ENCODE measurements around the gene POC1A. TPM values are rescaled to one million over a fixed set of nuclear protein-coding genes. Genes with fewer than 3 reads are reported as not detected.

The POC1A gene
- polyA plus RNA-seq, 1 donor (not counting 4 experiments of a cell fraction or from before 2014, with no cell fraction given), result 11.5 TPM

- DNase-seq (ENCODE audit: low read depth, low spot score) (no peak), FAIRE-seq (no peak)
- Histone ChIP-seq H3K79me2 (ENCODE audit: control insufficient read depth, insufficient read depth, low read length) (no peaks in the 10 kb centered on the region), H3K9ac (ENCODE audit: control insufficient read depth, extremely low read depth, insufficient read depth, low read length) (no peak overlapping the region), H4K20me1 (ENCODE audit: control insufficient read depth, extremely low read depth, insufficient read depth, low read length) (no peaks in the 10 kb centered on the region), H3K36me3 (ENCODE audit: control insufficient read depth in 2 of 2, extremely low read depth in 1 of 2, insufficient read depth in 2 of 2, low read length in 2 of 2) (peaks cover 2 to 18% of the 10 kb centered on the region in 2 experiments), H3K4me3 (ENCODE audit: control insufficient read depth in 2 of 3, extremely low read depth in 1 of 3, insufficient read depth in 2 of 3, low read depth in 1 of 3, low read length in 3 of 3) (no peak overlapping the region), H3K27ac (ENCODE audit: control insufficient read depth, insufficient read depth, low read length) (no peak overlapping the region), H3K4me2 (ENCODE audit: control insufficient read depth, extremely low read depth, insufficient read depth, low read depth, low read length) (no peak overlapping the region), H3K9me1 (ENCODE audit: control insufficient read depth, extremely low read depth, insufficient read depth, low read length) (no peaks in the 10 kb centered on the region), H3K9me3 (ENCODE audit: control insufficient read depth, low read depth, low read length) (no peaks in the 10 kb centered on the region), H2AFZ (ENCODE audit: control insufficient read depth, low read length) (no peak overlapping the region), H3K4me1 (ENCODE audit: control insufficient read depth, extremely low read depth, insufficient read depth, low read length) (peaks cover 3% of the 10 kb centered on the region), H3K27me3 (ENCODE audit: control insufficient read depth, extremely low read depth, insufficient read depth, low read length) (no peaks in the 10 kb centered on the region)
- dilution Hi-C loops (cut with MboI; ENCODE audit: extremely low pct_ligation_motif_present, low sequenced_read_pairs), result no loop called here
- no peak for TF ChIP-seq EZH2 (IDR thresholded peaks at IDR 0.05; ENCODE audit: low read length)
- TF ChIP-seq, protein P1, sequence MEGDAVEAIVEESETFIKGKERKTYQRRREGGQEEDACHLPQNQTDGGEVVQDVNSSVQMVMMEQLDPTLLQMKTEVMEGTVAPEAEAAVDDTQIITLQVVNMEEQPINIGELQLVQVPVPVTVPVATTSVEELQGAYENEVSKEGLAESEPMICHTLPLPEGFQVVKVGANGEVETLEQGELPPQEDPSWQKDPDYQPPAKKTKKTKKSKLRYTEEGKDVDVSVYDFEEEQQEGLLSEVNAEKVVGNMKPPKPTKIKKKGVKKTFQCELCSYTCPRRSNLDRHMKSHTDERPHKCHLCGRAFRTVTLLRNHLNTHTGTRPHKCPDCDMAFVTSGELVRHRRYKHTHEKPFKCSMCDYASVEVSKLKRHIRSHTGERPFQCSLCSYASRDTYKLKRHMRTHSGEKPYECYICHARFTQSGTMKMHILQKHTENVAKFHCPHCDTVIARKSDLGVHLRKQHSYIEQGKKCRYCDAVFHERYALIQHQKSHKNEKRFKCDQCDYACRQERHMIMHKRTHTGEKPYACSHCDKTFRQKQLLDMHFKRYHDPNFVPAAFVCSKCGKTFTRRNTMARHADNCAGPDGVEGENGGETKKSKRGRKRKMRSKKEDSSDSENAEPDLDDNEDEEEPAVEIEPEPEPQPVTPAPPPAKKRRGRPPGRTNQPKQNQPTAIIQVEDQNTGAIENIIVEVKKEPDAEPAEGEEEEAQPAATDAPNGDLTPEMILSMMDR (optimal IDR thresholded peaks at IDR 0.05 in 1 of 3, IDR thresholded peaks at IDR 0.05 in 1 of 3, conservative IDR thresholded peaks at IDR 0.05 in 1 of 3; ENCODE audit: extremely low read depth in 1 of 3, insufficient read depth in 2 of 3, low read length in 3 of 3), result no peak
Measured at GRCh38 chr3:52132041-52132440, 22.2 kb downstream of the POC1A start.

DNA sequence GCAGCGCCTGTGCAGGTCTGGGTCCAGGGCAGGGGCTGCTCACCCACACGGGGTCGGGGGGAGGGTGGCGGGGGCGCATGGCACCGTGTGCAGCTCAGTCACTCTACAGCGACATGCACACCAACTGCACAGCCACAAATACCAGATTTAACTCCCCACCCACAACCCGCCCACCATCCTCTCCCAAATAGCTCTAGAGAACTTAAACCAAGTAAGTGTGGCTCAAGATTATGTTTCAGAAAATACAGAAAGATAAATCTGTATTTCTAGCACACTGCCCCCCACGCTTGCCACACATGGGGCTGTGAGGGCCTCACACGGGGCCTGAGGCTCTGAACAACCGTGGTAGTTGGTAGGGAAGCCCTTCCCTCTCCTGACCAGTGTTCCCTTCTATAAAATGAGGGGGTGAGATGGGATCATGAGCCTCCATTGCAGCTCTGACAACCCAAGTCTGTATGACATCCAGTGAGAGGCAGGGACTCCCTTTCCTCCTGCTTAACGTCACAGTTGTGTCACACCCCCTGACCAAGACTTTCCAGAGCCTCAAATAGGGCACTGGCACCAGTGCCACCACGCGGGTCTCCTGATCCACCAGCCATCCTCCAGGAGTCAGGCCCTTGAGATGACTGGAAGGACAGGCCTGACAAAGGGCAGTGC is 23.1 kb downstream of the POC1A start:
- no peak for DNase-seq (ENCODE audit: low read depth, low spot score)
- no peaks in the 10 kb centered on the region for H3K9me1 ChIP-seq (ENCODE audit: control insufficient read depth, extremely low read depth, insufficient read depth, low read length)
- H3K4me3 ChIP-seq (ENCODE audit: control insufficient read depth in 2 of 3, extremely low read depth in 1 of 3, insufficient read depth in 2 of 3, low read depth in 1 of 3, low read length in 3 of 3), result no peak overlapping the region
- no peak overlapping the region for H3K4me2 ChIP-seq (ENCODE audit: control insufficient read depth, extremely low read depth, insufficient read depth, low read depth, low read length)
- no peaks in the 10 kb centered on the region for H3K27me3 ChIP-seq (ENCODE audit: control insufficient read depth, extremely low read depth, insufficient read depth, low read length)
- peaks cover 2 to 11% of the 10 kb centered on the region in 2 experiments for H3K36me3 ChIP-seq (ENCODE audit: control insufficient read depth in 2 of 2, extremely low read depth in 1 of 2, insufficient read depth in 2 of 2, low read length in 2 of 2)
- H3K27ac ChIP-seq (ENCODE audit: control insufficient read depth, insufficient read depth, low read length), result no peak overlapping the region
- H3K4me1 ChIP-seq (ENCODE audit: control insufficient read depth, extremely low read depth, insufficient read depth, low read length), result peaks cover 8% of the 10 kb centered on the region
- no peak overlapping the region for H3K9ac ChIP-seq (ENCODE audit: control insufficient read depth, extremely low read depth, insufficient read depth, low read length)
- no peaks in the 10 kb centered on the region for H4K20me1 ChIP-seq (ENCODE audit: control insufficient read depth, extremely low read depth, insufficient read depth, low read length)
- no peak for TF ChIP-seq EZH2 (IDR thresholded peaks at IDR 0.05; ENCODE audit: low read length)
- TF ChIP-seq, protein P1 (optimal IDR thresholded peaks at IDR 0.05 in 1 of 3, IDR thresholded peaks at IDR 0.05 in 1 of 3, conservative IDR thresholded peaks at IDR 0.05 in 1 of 3; ENCODE audit: extremely low read depth in 1 of 3, insufficient read depth in 2 of 3, low read length in 3 of 3), result no peak
- dilution Hi-C loops (cut with MboI; ENCODE audit: extremely low pct_ligation_motif_present, low sequenced_read_pairs), result no loop called here
- no peaks in the 10 kb centered on the region for H3K79me2 ChIP-seq (ENCODE audit: control insufficient read depth, insufficient read depth, low read length)
- H2AFZ ChIP-seq (ENCODE audit: control insufficient read depth, low read length), result no peak overlapping the region
- no peak for FAIRE-seq
- H3K9me3 ChIP-seq (ENCODE audit: control insufficient read depth, low read depth, low read length), result no peaks in the 10 kb centered on the region

All from keratinocyte (primary cell).